Neural progenitor cell (in vitro differentiated cells): Measurements from ENCODE around the gene STIL.

Source experiments
- CTCF ChIP-seq: fragments of 200-600 bp; sonication (generic); IDR thresholded peaks from 2 replicates; pipeline ENCODE4 v1.5.1; 2017; ENCODE audit warnings: antibody characterized with exemption, mild to moderate bottlenecking
- EZH2 ChIP-seq: fragments of 200-600 bp; sonication (generic); IDR thresholded peaks from 2 replicates; pipeline ENCODE4 v1.6.1; 2017; ENCODE audit warnings: antibody characterized with exemption, mild to moderate bottlenecking, moderate library complexity
- EZH2phosphoT487 ChIP-seq: fragments of 200-600 bp; sonication (generic); IDR thresholded peaks from 2 replicates; pipeline ENCODE4 v1.6.1; 2017; ENCODE audit warnings: antibody characterized with exemption

DNA sequence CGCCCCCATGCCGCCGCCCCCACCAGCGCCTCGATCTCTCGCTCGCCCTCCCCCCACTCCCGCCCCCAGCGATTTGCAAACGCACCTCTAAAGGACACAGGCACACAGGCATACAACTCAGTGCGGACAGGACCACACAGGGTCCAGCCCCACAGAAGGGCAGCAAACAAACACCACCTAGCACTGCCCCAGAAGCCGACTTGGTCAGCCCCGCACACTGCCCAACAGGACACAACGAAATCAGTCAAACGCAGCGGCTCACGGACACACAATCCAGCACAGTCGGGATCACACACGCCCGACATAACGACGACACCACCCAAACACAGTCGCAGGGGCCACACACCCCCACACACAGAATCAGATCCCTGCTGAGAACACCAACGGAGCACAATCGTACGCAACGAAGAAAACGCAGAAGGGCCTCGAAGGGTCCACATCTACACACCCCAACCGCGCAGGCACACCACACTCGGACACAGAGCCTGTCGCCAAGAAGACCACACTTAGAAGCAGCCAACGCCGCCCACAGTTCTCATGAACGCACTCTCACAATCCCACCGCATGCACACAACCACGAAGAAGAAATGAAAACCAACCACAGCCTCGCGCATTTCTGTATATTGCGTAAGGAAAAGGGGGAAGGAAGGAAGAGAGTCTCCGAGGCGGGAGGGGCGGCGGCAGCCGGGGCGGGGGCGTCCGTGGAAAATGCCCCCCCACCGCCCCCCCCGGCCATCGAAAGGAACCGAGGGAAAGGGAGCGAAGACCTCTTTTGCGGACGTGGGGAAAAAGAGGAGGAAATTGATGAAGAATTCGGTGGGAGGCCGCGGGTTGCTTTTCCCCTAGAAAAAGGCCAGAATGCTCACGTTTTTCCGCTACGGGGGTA is 82.4 kb downstream of the STIL start:
- TF ChIP-seq EZH2phosphoT487: peak; percentile 85
- no peak for TF ChIP-seq CTCF
- TF ChIP-seq EZH2: peak; percentile 86
